HepG2 (cell line): ENCODE results near the gene NEDD4L. TPM values are rescaled to one million over a fixed set of nuclear protein-coding genes. Genes with fewer than 3 reads are reported as not detected.

Source experiments
- ATAC-seq: fragments of 200-7000 bp; cut with Tn5 transposase; 3 replicates; pipeline ENCODE4 v1.9.1; 2020; ENCODE audit warnings: mild to moderate bottlenecking, moderate library complexity
- BruUV-seq: library from RNA; stranded (reverse); fragments of 400-500 nt; replicated peaks from 2 replicates; lab custom pipeline; 2021; lab: Mats Ljungman, UMichigan
- CTCF ChIA-PET: fragments of 300-600 bp; formaldehyde crosslinking; extraction: SDS; loops from one replicate; lab custom pipeline; 2021; ENCODE audit warnings: low total read pairs, inconsistent platforms, low intra/inter-chr PET ratio; lab: Yijun Ruan, JAX
- POLR2A ChIA-PET: fragments of 350-600 bp; sonication (Branson Sonifier 250); formaldehyde crosslinking; loops from one replicate; lab custom pipeline; 2020; ENCODE audit warnings: antibody characterized with exemption, inconsistent platforms; lab: Yijun Ruan, JAX
- DNase-seq: peaks from one replicate; pipeline ENCODE4 v3.0.0-alpha.2; 2015; ENCODE audit warnings: low spot score
- FAIRE-seq: peaks from 3 replicates; lab custom pipeline; 2011; peaks lifted over from hg19 to GRCh38; lab: Jason Lieb, UNC
- H2AFZ ChIP-seq: one replicate; pipeline ENCODE4 v1.6.1; 2011; ENCODE audit warnings: low read length, inconsistent platforms
- H3K27ac ChIP-seq: fragments of 300-600 bp; 3 replicates; pipeline ENCODE4 v1.8.0; 2011; ENCODE audit warnings: mixed run types, mild to moderate bottlenecking, mixed read lengths, low read length, inconsistent platforms; ENCODE audit not compliant: insufficient read depth; ENCODE audit errors: extremely low read length
- H3K27me3 ChIP-seq, 2 experiments: fragments of 200-600 bp in 1 of 2; 2 replicates in 1 of 2; 3 replicates in 1 of 2; pipeline versions ENCODE4 v1.6.0 to v1.8.0; 2011; ENCODE audit warnings: low read length in 2 of 2, mild to moderate bottlenecking in 2 of 2, moderate library complexity in 2 of 2, inconsistent platforms in 1 of 2; ENCODE audit not compliant: insufficient read depth in 2 of 2, control insufficient read depth in 1 of 2
- H3K36me3 ChIP-seq, 2 experiments: fragments of 200-600 bp in 1 of 2; replicated peaks in 1 of 2; 2 replicates in 1 of 2; 3 replicates in 1 of 2; pipeline versions ENCODE4 v1.5.1 to v1.8.0; 2011; ENCODE audit warnings: low read length in 2 of 2, inconsistent platforms in 1 of 2; ENCODE audit not compliant: insufficient read depth in 2 of 2, control insufficient read depth in 1 of 2
- H3K4me1 ChIP-seq: 2 replicates; pipeline ENCODE4 v1.5.1; 2012; ENCODE audit warnings: low read length, inconsistent platforms; ENCODE audit not compliant: insufficient read depth
- H3K4me2 ChIP-seq: 2 replicates; pipeline ENCODE4 v1.6.0; 2011; ENCODE audit warnings: low read depth, low read length, inconsistent platforms
- H3K4me3 ChIP-seq, 3 experiments: fragments of 200-600 bp in 1 of 3; sonication (generic), shearing (Covaris generic) in 1 of 3; replicated peaks in 1 of 3; 2 replicates each; pipeline ENCODE4 v1.5.1; 2011 to 2016; ENCODE audit warnings: low read length in 3 of 3, inconsistent platforms in 2 of 3, low read depth in 2 of 3, mild to moderate bottlenecking in 2 of 3, control low read depth in 1 of 3, mixed read lengths in 1 of 3; ENCODE audit not compliant: insufficient read depth in 1 of 3
- H3K79me2 ChIP-seq: one replicate; pipeline ENCODE4 v1.6.1; 2011; ENCODE audit warnings: low read length, inconsistent platforms; ENCODE audit not compliant: insufficient read depth
- H3K9ac ChIP-seq: 2 replicates; pipeline ENCODE4 v1.6.0; 2011; ENCODE audit warnings: mild to moderate bottlenecking, low read depth, low read length, inconsistent platforms; ENCODE audit not compliant: insufficient read depth
- H3K9me3 ChIP-seq: 2 replicates; pipeline ENCODE4 v1.5.1; 2012; ENCODE audit warnings: mild to moderate bottlenecking, low read length
- H4K20me1 ChIP-seq: 2 replicates; pipeline ENCODE4 v1.6.0; 2011; ENCODE audit warnings: inconsistent platforms, mild to moderate bottlenecking, low read length, moderate library complexity; ENCODE audit not compliant: insufficient read depth
- EZH2 ChIP-seq: conservative IDR thresholded peaks from 2 replicates; pipeline ENCODE4 v1.6.1; 2012; ENCODE audit warnings: mild to moderate bottlenecking, low read depth, low read length, moderate library complexity
- ISX ChIP-seq: sonication (generic); formaldehyde crosslinking; conservative IDR thresholded peaks from 2 replicates; pipeline ENCODE4 v1.5.0; 2020; ENCODE audit warnings: missing genetic modification reagents
- POGZ ChIP-seq: sonication (generic); formaldehyde crosslinking; IDR thresholded peaks from 2 replicates; pipeline ENCODE4 v1.4.0; 2020; ENCODE audit warnings: mild to moderate bottlenecking, missing genetic modification reagents
- SOX5 ChIP-seq: IDR thresholded peaks from 2 replicates; pipeline ENCODE4 v1.6.1; 2016; ENCODE audit warnings: borderline replicate concordance
- U2AF2 ChIP-seq: fragments of 200-400 bp; formaldehyde crosslinking; IDR thresholded peaks from 2 replicates; pipeline ENCODE4 v1.6.1; 2017; ENCODE audit warnings: low read depth, mild to moderate bottlenecking, low read length
- ZBTB39 ChIP-seq: sonication (generic); formaldehyde crosslinking; IDR thresholded peaks from 2 replicates; pipeline ENCODE4 v1.5.0; 2020; ENCODE audit warnings: missing genetic modification reagents
- ZFP36L2 ChIP-seq: sonication (generic); formaldehyde crosslinking; IDR thresholded peaks from 2 replicates; pipeline ENCODE4 v1.4.0; 2020; ENCODE audit warnings: missing genetic modification reagents
- ZKSCAN8 ChIP-seq: IDR thresholded peaks from 2 replicates; pipeline ENCODE4 v1.6.1; 2016; ENCODE audit warnings: borderline replicate concordance, missing genetic modification reagents, missing compliant biosample characterization
- ZNF552 ChIP-seq: sonication (generic); formaldehyde crosslinking; IDR thresholded peaks from 2 replicates; pipeline ENCODE4 v1.9.0; 2022; ENCODE audit warnings: missing genetic modification reagents, mild to moderate bottlenecking, borderline replicate concordance
- ZNF609 ChIP-seq: sonication (generic); formaldehyde crosslinking; IDR thresholded peaks from 2 replicates; pipeline ENCODE4 v1.4.0; 2020; ENCODE audit warnings: mild to moderate bottlenecking, missing genetic modification reagents, borderline replicate concordance
- WGBS: methylation state at CpG from one replicate; pipeline ENCODE4 v1.1.6; 2017; ENCODE audit warnings: low lambda C conversion rate; 5-methylcytosine and 5-hydroxymethylcytosine counted together
- in situ Hi-C: cut with HindIII; loops from 2 replicates; pipeline ENCODE4 v1.10.0; 2017; ENCODE audit warnings: low pct_unique_long_range_greater_than_20kb; ENCODE audit not compliant: extremely low pct_ligation_motif_present
- intact Hi-C: fragments of 100-400 bp; cut with micrococcal nuclease; formaldehyde crosslinking; loops from one replicate; pipeline ENCODE4 v1.10.0; 2022; ENCODE audit not compliant: unreplicated experiment
- polyA plus RNA-seq, 8 experiments: library from polyadenylated mRNA; depleted of rRNA in 3 of 8; stranded (reverse) in 7 of 8; unstranded in 1 of 8; fragments of >200 nt; fragmentation: Illumina TruSeq in 4 of 8; extraction: Trizol in 4 of 8; gene quantifications; 2 replicates each; pipeline versions ENCODE4 v1.2.1 to v1.2.3, GENCODE V29; 2011 to 2016; ENCODE audit warnings: low read depth in 4 of 8, missing spikeins in 1 of 8, mixed read lengths in 1 of 8; ENCODE audit not compliant: insufficient read depth in 1 of 8
- total RNA-seq, 5 experiments: library from RNA; depleted of rRNA; stranded (reverse); fragments of >200 nt; fragmentation: Illumina TruSeq; extraction: Trizol; gene quantifications; 2 replicates each; pipeline ENCODE4 v1.2.3, GENCODE V29; 2016; ENCODE audit warnings: low read depth in 1 of 5
- TF ChIP-seq, protein P1 (sequence below): IDR thresholded peaks from 2 replicates; pipeline ENCODE4 v1.6.1; 2016

NEDD4L gene
- total and polyA plus RNA-seq, 2 of the 13 experiments (the other 11 are each of a cell fraction or from before 2014, with no cell fraction given): 168 to 390 TPM

DNA sequence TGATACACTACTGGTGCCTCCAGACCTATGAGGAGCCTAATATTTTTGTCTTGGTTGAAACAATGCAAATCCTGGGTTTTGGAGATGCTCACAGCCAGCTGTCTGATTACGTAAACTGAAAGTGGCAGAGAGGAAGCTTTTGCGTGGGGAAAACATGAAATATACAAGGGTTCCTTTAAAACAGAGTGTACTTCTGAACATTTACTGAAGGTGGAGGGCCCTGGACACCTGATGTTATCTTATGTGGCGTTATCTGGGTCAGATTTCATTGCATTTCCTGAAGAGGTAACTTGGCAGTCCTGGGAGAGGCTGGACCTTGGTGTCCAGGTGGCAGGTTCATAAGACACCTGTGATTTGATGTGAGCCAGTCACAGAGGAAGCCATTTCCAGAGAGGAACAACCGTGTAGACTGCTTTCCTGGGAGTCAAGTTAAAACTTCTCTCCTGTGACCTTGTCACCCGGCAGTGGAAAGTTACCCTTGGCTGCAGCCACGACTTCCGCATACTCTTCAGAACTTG, 105.0 kb downstream of the NEDD4L start:
- Histone ChIP-seq H3K27ac (no peak overlapping the region), H3K9ac (no peak overlapping the region), H3K9me3 (no peaks in the 10 kb centered on the region), H3K36me3 (no peaks in the 10 kb centered on the region), H3K4me1 (peaks cover 43% of the 10 kb centered on the region), H4K20me1 (no peaks in the 10 kb centered on the region), H3K4me2 (no peak overlapping the region), H3K27me3 (no peaks in the 10 kb centered on the region), H3K79me2 (peaks cover 24% of the 10 kb centered on the region), H3K4me3 (no peak overlapping the region), H2AFZ (no peak overlapping the region)
- DNase-seq: no peak
- ATAC-seq: no peak
- in situ Hi-C loops: no loop called here
- POLR2A ChIA-PET: no interaction called here
- intact Hi-C loops: no loop called here
- TF ChIP-seq ZBTB39 (CRISPR knock-in tag) (no peak), ISX (no peak), ZNF609 (CRISPR knock-in tag) (no peak), SOX5 (no peak), EZH2 (no peak), U2AF2 (no peak), ZKSCAN8 (CRISPR knock-in tag) (no peak), ZNF552 (CRISPR knock-in tag) (no peak), ZFP36L2 (CRISPR knock-in tag) (no peak), POGZ (CRISPR knock-in tag) (no peak)
- TF ChIP-seq, protein P1, sequence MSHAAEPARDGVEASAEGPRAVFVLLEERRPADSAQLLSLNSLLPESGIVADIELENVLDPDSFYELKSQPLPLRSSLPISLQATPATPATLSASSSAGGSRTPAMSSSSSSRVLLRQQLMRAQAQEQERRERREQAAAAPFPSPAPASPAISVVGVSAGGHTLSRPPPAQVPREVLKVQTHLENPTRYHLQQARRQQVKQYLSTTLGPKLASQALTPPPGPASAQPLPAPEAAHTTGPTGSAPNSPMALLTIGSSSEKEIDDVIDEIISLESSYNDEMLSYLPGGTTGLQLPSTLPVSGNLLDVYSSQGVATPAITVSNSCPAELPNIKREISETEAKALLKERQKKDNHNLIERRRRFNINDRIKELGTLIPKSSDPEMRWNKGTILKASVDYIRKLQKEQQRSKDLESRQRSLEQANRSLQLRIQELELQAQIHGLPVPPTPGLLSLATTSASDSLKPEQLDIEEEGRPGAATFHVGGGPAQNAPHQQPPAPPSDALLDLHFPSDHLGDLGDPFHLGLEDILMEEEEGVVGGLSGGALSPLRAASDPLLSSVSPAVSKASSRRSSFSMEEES (CRISPR knock-in tag): no peak
- FAIRE-seq: no peak
- CTCF ChIA-PET: no interaction called here
- BruUV-seq: no TSS peak
- WGBS: 67% methylated on average over 6 of the region's 7 CpGs
